GM10266 (cell line): ENCODE measurements around the gene ATP2C2.

Experiments
- DNase-seq: peaks from one replicate; pipeline ENCODE4 v3.0.0; 2012; ENCODE audit errors: extremely low spot score
- CTCF ChIP-seq: IDR thresholded peaks from 2 replicates; pipeline ENCODE4 v1.5.1; 2012; ENCODE audit warnings: mild to moderate bottlenecking, low read depth; ENCODE audit not compliant: control insufficient read depth, insufficient read depth; ENCODE audit errors: missing control alignments

ATP2C2 gene, protein sequence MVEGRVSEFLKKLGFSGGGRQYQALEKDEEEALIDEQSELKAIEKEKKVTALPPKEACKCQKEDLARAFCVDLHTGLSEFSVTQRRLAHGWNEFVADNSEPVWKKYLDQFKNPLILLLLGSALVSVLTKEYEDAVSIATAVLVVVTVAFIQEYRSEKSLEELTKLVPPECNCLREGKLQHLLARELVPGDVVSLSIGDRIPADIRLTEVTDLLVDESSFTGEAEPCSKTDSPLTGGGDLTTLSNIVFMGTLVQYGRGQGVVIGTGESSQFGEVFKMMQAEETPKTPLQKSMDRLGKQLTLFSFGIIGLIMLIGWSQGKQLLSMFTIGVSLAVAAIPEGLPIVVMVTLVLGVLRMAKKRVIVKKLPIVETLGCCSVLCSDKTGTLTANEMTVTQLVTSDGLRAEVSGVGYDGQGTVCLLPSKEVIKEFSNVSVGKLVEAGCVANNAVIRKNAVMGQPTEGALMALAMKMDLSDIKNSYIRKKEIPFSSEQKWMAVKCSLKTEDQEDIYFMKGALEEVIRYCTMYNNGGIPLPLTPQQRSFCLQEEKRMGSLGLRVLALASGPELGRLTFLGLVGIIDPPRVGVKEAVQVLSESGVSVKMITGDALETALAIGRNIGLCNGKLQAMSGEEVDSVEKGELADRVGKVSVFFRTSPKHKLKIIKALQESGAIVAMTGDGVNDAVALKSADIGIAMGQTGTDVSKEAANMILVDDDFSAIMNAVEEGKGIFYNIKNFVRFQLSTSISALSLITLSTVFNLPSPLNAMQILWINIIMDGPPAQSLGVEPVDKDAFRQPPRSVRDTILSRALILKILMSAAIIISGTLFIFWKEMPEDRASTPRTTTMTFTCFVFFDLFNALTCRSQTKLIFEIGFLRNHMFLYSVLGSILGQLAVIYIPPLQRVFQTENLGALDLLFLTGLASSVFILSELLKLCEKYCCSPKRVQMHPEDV

GRCh38 chr16:84368308-84368996, at the start of gene ATP2C2:
Gene ATP2C2 (plus strand): TSS chr16:84368538. CDS start chr16:84368616, 78 bp downstream.
- DNase-seq, result no peak
- no peak for TF ChIP-seq CTCF

- no peak for TF ChIP-seq CTCF
- DNase-seq, result no peak
Observed at GRCh38 chr16:84319146-84319760, 49.1 kb upstream of the ATP2C2 start.

- no peak for DNase-seq
- TF ChIP-seq CTCF, result no peak
Observed at GRCh38 chr16:84320511-84320910, 47.8 kb upstream of the ATP2C2 start.

DNA sequence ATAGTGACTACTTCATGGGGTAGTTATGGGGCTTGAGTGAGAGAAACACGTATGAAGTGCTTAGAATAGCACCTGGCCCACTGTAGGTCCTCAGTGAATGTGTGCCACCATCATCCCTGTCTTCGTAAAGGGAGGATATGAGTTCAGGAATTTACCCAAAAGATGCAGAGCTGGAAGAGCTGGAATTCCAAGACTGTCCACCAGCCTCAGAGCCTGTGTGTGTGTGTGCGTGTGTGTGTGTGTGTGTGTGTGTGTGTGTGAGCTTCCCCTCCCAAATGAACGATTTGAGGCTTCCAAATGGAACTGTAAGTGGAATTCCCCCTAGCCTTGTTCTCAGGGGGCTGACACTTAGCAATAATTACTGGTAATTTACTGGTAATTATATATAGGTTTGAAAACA, 46.4 kb upstream of the ATP2C2 start:
- no peak for TF ChIP-seq CTCF
- no peak for DNase-seq

GRCh38 chr16:84322749-84323148, 45.6 kb upstream of the ATP2C2 start:
- TF ChIP-seq CTCF, result no peak
- DNase-seq, result no peak

GRCh38 chr16:84323606-84324005, 44.7 kb upstream of the ATP2C2 start:
- no peak for TF ChIP-seq CTCF
- no peak for DNase-seq
